Skeletal muscle cell (primary cell): ENCODE results near the gene ABHD6.
"Not testable (repeated sequence)": the region's sequence is repeated elsewhere in the genome, so short reads cannot be mapped to it uniquely, and the experiment has no call there.

Source experiments
- DNase-seq: peaks from one replicate; pipeline ENCODE4 v3.0.0-alpha.2; 2010; ENCODE audit warnings: low read depth
- H3K4me3 ChIP-seq: 2 replicates; pipeline ENCODE4 v1.5.1; 2011; ENCODE audit warnings: low read depth, mild to moderate bottlenecking, control low read depth, low read length, moderate library complexity

Gene ABHD6

GRCh38 chr3:58237941-58238681 lies 519 bp downstream of the ABHD6 start:
- peak overlapping the region; percentile 71 for H3K4me3 ChIP-seq
- no peak for DNase-seq

- no peak overlapping the region for H3K4me3 ChIP-seq
- DNase-seq, result no peak
Measured at GRCh38 chr3:58238830-58239229, 1.2 kb downstream of the ABHD6 start.

- no peak for DNase-seq
- no peak overlapping the region for H3K4me3 ChIP-seq
Measured at GRCh38 chr3:58241306-58242044, 3.9 kb downstream of the ABHD6 start.

GRCh38 chr3:58242340-58242739 lies 4.7 kb downstream of the ABHD6 start:
- no peak overlapping the region for H3K4me3 ChIP-seq
- DNase-seq, result no peak

GRCh38 chr3:58242860-58243259 lies 5.3 kb downstream of the ABHD6 start:
- not testable (repeated sequence) for DNase-seq, H3K4me3 ChIP-seq

GRCh38 chr3:58243976-58244585 lies 6.5 kb downstream of the ABHD6 start:
- no peak overlapping the region for H3K4me3 ChIP-seq
- DNase-seq, result no peak

- DNase-seq, result no peak
- H3K4me3 ChIP-seq, result no peak overlapping the region
Measured at GRCh38 chr3:58246148-58247047, 8.8 kb downstream of the ABHD6 start.

GRCh38 chr3:58249358-58250092 lies 11.9 kb downstream of the ABHD6 start:
- DNase-seq, result no peak
- H3K4me3 ChIP-seq, result no peak overlapping the region

- DNase-seq, result no peak
- H3K4me3 ChIP-seq, result no peak overlapping the region
Measured at GRCh38 chr3:58250093-58250707, 12.6 kb downstream of the ABHD6 start.

GRCh38 chr3:58251631-58252035 lies 14.0 kb downstream of the ABHD6 start:
- DNase-seq, result peak; percentile 33
- no peak overlapping the region for H3K4me3 ChIP-seq

- no peak overlapping the region for H3K4me3 ChIP-seq
- DNase-seq, result no peak
Measured at GRCh38 chr3:58254144-58254543, 16.6 kb downstream of the ABHD6 start.

GRCh38 chr3:58256061-58256460 lies 18.5 kb downstream of the ABHD6 start:
- H3K4me3 ChIP-seq, result no peak overlapping the region
- no peak for DNase-seq

- H3K4me3 ChIP-seq, result no peak overlapping the region
- no peak for DNase-seq
Measured at GRCh38 chr3:58256511-58256910, 18.9 kb downstream of the ABHD6 start.

- H3K4me3 ChIP-seq, result no peak overlapping the region
Measured at GRCh38 chr3:58258392-58259055, 20.9 kb downstream of the ABHD6 start.

GRCh38 chr3:58260261-58260731 lies 22.7 kb downstream of the ABHD6 start:
- no peak for DNase-seq
- H3K4me3 ChIP-seq, result no peak overlapping the region

More at GRCh38 chr3:58258392-58259055, 20.9 kb downstream of the ABHD6 start:
- no peak for DNase-seq

GRCh38 chr3:58260733-58261132 lies 23.1 kb downstream of the ABHD6 start:
- DNase-seq, result no peak
- no peak overlapping the region for H3K4me3 ChIP-seq

GRCh38 chr3:58261954-58262666 lies 24.5 kb downstream of the ABHD6 start:
- H3K4me3 ChIP-seq, result no peak overlapping the region
- no peak for DNase-seq
